NB4 (cell line): ENCODE results near the gene MCM7.

ENCODE experiments used
- MYC ChIP-seq: IDR thresholded peaks from 2 replicates; pipeline ENCODE4 v1.6.1; 2011; ENCODE audit warnings: low read depth, low read length
- POLR2A ChIP-seq: IDR thresholded peaks from 2 replicates; pipeline ENCODE4 v1.6.1; 2011; ENCODE audit warnings: mild to moderate bottlenecking; ENCODE audit not compliant: insufficient read length; ENCODE audit errors: extremely low read depth
- TF ChIP-seq, protein P1 (sequence below): IDR thresholded peaks from one replicate; pipeline ENCODE4 v1.5.1; 2012; ENCODE audit warnings: low read depth, low read length
- TF ChIP-seq, protein P2 (sequence below): IDR thresholded peaks from 2 replicates; pipeline ENCODE4 v1.6.1; 2011; ENCODE audit warnings: low read depth, low read length

DNA sequence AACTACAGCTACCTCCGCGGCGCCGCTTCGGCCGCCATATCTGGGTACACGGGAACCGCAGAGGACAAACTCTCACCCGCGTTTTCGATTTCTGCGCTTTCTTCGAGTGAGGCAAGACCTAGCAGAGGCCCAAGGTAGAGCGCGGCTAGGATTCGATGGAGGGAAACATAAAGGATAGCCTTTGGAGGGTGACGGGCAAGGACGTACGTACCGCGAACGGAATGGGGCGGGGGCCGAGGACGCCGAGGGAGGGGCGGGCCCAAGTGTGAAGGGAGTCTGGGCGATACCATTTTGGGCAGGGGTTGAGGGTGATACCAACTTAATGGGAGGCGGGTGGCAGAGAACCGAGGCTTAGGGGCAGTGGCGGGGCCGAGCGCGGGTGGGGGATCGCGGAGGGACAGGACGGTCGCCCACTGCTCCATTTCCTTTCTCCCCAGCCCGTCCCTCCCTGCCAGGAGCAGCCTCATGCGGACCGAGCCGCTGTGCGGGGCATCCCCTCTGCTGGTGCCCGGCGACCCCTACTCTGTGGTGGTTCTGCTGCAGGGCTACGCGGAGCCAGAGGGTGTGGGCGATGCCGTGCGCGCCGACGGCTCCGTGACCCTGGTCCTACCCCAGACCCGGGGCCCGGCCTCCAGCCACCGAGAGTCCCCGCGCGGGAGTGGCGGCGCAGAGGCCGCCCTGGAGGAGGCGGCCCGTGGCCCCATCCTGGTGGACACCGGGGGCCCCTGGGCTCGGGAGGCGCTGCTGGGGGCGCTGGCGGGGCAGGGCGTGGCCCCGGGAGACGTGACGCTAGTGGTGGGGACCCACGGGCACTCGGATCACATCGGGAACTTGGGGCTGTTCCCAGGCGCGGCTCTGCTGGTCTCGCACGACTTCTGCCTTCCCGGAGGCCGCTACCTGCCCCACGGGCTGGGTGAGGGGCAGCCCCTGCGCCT, 26.0 kb upstream of the MCM7 start, which contains the start of gene MBLAC1:
- TF ChIP-seq, protein P1, sequence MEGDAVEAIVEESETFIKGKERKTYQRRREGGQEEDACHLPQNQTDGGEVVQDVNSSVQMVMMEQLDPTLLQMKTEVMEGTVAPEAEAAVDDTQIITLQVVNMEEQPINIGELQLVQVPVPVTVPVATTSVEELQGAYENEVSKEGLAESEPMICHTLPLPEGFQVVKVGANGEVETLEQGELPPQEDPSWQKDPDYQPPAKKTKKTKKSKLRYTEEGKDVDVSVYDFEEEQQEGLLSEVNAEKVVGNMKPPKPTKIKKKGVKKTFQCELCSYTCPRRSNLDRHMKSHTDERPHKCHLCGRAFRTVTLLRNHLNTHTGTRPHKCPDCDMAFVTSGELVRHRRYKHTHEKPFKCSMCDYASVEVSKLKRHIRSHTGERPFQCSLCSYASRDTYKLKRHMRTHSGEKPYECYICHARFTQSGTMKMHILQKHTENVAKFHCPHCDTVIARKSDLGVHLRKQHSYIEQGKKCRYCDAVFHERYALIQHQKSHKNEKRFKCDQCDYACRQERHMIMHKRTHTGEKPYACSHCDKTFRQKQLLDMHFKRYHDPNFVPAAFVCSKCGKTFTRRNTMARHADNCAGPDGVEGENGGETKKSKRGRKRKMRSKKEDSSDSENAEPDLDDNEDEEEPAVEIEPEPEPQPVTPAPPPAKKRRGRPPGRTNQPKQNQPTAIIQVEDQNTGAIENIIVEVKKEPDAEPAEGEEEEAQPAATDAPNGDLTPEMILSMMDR, result no peak
- TF ChIP-seq POLR2A (peak; percentile 90), MYC (peak; percentile 48)
- TF ChIP-seq, protein P2, sequence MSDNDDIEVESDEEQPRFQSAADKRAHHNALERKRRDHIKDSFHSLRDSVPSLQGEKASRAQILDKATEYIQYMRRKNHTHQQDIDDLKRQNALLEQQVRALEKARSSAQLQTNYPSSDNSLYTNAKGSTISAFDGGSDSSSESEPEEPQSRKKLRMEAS, result peak; percentile 45
